HL-60 (cell line): ENCODE results near the gene ROR1.

Experiments used
- CTCF ChIP-seq: IDR thresholded peaks from one replicate; pipeline ENCODE4 v1.5.1; 2011; ENCODE audit warnings: low read length, control low read depth, inconsistent platforms; ENCODE audit not compliant: insufficient read depth
- POLR2AphosphoS5 ChIP-seq: IDR thresholded peaks from 2 replicates; pipeline ENCODE4 v1.6.1; 2012; ENCODE audit warnings: low read depth
- SPI1 ChIP-seq: IDR thresholded peaks from 2 replicates; pipeline ENCODE4 v1.6.1; 2012; ENCODE audit warnings: low read depth, mild to moderate bottlenecking, borderline replicate concordance

GRCh38 chr1:64187646-64188045 lies 413.8 kb downstream of the ROR1 start:
- TF ChIP-seq CTCF (no peak), SPI1 (no peak), POLR2AphosphoS5 (no peak)
